Kasumi-1 (cell line): ENCODE results near the gene NTN4.
"Not testable (repeated sequence)": the region's sequence is repeated elsewhere in the genome, so short reads cannot be mapped to it uniquely, and the experiment has no call there.

Source experiments
- DNase-seq, 2 experiments: peaks; one replicate each; lab custom pipeline; 2025; lab: John Stamatoyannopoulos, UW

NTN4 gene

DNA sequence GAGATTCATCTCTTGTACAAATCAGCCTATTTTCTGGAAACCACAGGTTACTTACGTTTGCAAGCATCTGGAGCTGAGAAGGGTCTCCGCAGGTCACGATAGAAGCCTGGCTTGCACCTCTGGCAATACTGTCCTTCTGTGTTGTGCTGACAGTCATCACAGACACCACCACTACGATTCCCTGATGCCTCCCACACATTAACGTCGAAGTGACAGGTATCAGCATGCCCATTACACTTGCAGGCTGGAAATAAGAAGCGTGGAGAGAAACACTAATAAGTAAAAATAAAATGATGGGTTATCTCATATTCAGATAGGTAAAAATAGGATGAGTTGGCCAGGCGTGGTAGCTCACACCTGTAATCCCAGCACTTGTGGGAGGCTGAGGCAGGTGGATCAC is 80.2 kb downstream of the NTN4 start:
- no peak for DNase-seq

GRCh38 chr12:95709152-95709551 is 81.4 kb downstream of the NTN4 start:
- DNase-seq = no peak

DNA sequence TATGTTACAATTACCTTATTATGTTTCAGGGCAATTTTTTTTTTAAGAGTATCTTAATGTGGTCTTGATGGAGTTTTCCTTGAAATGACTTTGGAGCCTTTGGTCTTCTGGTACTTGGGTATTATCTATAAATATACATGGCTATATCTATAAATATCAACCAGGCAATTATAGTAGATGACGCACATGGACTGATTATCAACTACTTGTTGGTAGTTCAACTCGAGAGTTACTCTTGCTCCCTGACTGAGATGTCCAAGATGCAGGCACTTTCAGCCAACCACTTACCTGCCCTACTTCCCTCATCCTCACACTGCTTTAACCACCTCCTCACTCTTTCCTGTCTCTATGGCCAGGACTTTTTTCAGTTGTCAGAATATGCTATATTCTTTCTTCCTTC is 85.4 kb downstream of the NTN4 start:
- no peak for DNase-seq

GRCh38 chr12:95703986-95704385 is 86.6 kb downstream of the NTN4 start:
- no peak for DNase-seq

DNA sequence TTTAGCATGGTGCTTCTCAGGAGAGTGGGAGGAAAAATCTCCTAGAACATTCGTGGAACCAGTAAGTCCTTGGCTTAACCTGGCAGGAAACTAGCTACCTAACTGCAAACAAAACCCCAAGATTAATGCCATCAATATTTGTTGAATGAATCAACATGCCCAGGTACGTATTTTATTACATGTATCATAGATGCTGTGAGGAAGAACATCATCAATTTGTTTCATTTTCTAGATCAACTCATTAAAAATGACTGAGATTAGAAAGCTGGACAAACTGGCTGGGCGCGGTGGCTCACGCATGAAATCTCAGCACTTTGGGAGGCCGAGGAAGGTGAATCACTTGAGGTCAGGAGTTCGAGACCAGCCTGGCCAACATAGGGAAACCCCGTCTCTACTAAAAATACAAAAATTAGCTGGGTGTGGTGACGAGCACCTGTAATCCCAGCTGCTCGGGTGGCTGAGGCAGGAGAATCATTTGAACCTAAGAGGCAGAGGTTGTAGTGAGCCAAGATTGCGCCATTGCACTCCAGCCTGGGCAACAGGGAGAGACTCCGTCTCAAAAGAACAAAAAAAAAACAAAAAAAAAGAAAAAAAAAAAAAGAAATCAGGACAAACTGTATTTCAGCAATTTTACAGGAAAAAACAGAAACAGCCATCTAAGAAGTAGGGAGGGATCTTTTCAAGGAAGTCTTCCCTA is 88.7 kb downstream of the NTN4 start:
- DNase-seq = no peak

- DNase-seq = no peak
Measured at GRCh38 chr12:95701275-95701674, 89.3 kb downstream of the NTN4 start.

GRCh38 chr12:95700316-95700785 is 90.2 kb downstream of the NTN4 start:
- no peak for DNase-seq

DNA sequence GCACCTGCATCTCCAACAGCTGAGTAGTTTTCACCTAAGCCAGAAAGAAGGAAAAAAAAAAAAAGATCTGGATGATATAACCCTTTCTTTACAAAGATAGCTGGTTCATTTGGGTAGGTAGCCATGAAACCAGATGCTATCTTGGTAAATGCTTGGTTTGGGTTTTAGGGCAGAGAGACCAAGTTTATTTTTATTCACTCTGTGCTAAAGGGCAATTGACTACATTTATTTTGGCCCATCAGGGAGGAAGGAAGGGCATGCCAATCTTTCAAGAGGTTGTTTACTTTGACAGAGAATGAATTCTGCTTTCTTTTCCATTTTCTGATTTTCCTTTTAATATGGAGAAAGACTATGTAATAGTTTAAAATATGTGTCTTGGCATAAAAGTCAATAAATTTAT is 91.0 kb downstream of the NTN4 start:
- no peak for DNase-seq

GRCh38 chr12:95694136-95694535 is 96.4 kb downstream of the NTN4 start:
- DNase-seq = no peak

DNA sequence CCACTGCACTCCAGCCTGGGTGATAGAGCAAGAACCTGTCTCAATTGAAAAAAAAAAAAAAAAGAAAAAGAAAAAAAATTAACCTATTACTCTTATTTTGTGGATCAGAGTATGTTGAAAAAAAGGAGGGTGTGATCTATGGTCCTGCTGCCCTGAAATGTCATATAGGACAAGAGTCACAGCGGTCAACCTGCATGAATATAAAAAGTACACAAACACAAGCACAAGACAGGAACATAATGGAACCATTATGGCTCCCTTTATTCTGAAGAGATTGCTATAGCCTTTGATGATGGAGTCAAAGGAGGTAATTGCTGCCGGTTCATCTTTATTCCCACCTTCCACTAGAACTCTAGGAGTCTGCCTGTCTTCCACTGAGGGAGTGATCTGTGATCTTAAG is 96.9 kb downstream of the NTN4 start:
- no peak for DNase-seq

- no peak for DNase-seq
Measured at GRCh38 chr12:95690861-95691635, 99.5 kb downstream of the NTN4 start.

DNA sequence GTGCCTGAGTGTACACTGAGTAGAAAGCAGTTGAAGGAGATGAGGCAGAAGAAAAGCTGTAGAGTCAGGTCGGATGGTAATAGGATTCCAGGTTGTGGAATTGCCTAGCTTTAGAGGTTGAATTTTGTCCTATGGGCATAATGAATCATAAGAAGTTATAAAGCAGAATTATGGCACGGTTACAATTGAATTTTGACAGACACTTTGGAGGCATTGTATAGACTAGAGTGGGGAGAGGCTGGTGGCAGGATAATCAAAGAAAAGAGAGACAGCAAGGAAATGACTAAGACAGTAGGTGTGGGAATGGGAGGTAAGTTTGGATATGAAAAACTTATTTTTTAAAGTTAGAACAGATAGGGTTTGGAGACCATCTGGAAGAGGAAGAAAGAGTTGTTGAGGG is 102.6 kb downstream of the NTN4 start:
- no peak for DNase-seq

DNA sequence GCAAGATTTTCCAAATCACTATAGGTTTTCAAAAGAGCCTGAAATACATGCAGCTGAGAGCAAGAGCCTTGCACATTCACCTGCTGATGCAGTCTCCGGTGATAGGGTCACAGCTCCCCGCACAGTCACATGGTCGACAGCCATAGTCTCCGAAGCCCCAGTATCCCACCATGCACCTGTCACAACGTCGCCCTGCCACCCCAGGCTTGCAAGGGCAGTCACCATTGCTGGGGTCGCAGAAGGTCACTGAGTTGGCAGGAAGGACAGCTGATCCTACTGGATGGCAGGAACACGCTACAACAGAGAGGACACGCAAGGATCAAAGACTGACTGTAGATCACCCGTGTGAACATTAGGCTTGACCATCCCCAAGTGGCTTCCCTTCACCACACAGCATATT is 107.1 kb downstream of the NTN4 start:
- no peak for DNase-seq

- no peak for DNase-seq
Measured at GRCh38 chr12:95681210-95681765, 109.3 kb downstream of the NTN4 start.

DNA sequence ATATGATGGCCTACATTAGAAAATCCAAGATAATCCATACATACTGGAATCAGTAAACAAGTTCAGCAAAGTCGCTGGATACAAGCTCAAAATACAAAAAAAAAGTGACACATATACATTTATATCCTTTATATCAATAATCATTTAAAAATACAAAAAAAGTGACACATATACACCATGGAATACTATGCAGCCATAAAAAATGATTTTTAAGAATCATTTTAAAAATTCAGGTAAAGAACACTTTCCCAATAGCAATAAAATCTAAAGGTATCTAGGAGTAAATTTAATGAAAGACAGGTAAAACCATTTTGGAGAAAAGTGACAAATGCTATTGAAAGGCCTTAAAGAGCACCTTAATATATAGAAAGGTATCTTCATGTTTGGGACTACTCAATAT is 111.9 kb downstream of the NTN4 start:
- no peak for DNase-seq

DNA sequence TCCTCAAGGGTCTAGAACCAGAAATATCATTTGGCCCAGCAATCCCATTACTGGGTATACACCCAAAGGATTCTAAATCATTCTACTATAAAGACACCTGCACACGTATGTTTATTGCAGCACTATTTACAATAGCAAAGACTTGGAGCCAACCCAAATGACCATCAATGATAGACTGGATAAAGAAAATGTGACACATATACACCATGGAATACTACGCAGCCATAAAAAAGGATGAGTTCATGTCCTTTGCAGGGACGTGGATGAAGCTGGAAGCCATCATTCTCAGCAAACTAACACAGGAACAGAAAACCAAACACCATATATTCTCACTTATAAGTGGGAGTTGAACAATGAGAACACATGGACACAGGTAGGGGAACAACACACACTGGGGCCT is 112.8 kb downstream of the NTN4 start:
- DNase-seq = not testable (repeated sequence)

DNA sequence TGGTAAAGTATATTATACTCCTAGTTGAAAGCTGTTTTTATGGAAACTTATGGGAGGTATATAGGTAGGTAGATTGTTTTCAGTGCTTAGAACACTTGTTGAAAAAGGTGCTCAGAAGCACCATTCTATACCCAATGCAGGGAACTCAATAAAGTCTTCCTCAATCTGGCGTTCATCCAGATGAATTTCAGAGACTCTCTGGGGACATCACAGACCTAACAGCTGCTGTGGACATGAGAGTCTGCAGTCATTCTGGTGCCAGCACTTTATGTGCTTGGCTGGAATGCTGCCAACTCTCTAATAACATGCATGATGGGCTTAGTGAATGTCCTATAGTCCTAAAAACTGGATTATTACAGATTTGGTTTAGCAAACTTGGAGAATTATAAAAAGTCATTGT is 115.9 kb downstream of the NTN4 start:
- no peak for DNase-seq

- no peak for DNase-seq
Measured at GRCh38 chr12:95674163-95674562, 116.4 kb downstream of the NTN4 start.

DNA sequence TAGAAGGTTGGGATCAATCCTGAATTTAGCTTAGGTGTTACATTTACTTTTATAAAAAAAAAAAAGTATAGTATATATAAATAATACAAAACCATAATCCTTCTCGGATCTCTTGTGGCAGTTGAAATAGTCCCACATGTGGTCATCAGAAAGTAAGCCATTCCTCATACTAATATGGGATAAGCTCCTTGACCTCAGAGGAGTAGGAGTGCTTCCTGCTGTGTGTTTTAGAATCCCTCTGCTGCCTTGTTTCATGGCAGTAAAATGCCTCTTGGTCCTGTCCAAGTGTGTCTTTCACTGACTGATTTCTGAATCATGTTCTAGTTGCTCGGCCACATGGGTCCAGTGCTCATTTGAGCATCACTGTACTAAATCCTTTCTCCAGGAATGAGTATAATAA is 117.0 kb downstream of the NTN4 start:
- no peak for DNase-seq

DNA sequence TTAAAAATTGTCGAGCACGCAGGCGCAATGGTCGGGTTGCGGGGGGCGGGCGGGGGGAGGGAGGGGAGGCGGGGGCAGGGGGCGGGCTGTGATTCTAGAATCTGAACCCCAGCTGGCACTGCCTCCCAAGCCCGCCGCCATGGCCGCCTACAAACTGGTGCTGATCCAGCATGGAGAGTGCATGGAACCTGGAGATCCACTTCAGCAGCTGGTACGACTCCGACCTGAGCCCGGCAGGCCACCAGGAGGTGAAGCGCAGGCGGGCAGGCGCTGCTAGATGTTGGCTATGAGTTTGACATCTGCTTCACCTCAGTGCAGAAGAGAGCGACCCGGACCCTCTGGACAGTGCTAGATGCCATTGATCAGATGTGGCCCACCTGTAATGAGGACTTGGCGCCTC is 118.4 kb downstream of the NTN4 start:
- no peak for DNase-seq

- DNase-seq = no peak
Measured at GRCh38 chr12:95671265-95671664, 119.3 kb downstream of the NTN4 start.

DNA sequence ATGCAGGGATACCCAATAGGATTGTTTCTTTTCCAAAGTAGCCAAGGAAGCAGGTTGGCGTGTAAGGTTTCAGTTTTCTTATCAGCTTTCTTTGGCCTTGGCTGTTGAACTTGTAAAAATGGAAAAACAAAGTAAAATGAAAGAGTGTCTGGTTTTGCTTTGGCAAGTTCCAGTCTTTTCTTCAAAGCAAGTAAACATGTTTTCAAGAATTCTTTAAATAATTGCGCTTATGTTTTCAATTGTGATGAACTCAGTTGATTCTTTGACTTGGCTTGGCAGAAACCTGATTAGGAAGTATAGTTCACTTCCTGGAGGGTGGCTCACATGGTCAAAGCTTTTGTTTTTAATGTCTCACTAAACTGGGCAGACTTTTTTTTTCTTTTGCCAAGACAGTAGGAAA is 127.0 kb downstream of the NTN4 start:
- DNase-seq = no peak

DNA sequence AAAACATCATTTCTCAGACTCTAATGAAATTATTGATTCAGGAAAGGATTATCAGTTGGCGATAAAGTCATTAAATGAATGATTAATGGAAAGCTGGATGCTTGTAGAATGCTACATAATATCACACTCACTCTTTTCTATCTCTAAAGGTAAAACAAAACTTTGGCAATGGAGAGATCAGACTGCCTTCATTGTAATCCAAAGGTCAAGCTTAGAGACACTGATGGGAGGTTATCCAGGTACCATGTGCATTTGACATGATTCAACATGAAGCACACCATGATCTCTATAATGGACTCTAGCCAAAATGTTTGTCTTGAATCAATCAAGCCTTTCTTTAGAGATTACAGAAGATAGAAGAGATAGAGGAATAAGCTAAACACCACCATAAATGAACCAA is 129.2 kb downstream of the NTN4 start:
- no peak for DNase-seq
